HEK293 (cell line): ENCODE data around the gene FCHO2.

Experiments
- GLIS2 ChIP-seq: fragments of 450-650 bp; formaldehyde crosslinking; IDR thresholded peaks from 2 replicates; pipeline ENCODE4 v1.5.1; 2016; ENCODE audit warnings: missing biosample characterization, missing genetic modification characterization
- KLF1 ChIP-seq: fragments of 450-650 bp; formaldehyde crosslinking; IDR thresholded peaks from 2 replicates; pipeline ENCODE4 v1.5.1; 2016; ENCODE audit warnings: missing biosample characterization, missing genetic modification characterization
- KLF16 ChIP-seq: fragments of 450-650 bp; formaldehyde crosslinking; IDR thresholded peaks from 2 replicates; pipeline ENCODE4 v1.5.1; 2017; ENCODE audit warnings: missing biosample characterization, missing genetic modification characterization
- MZF1 ChIP-seq: fragments of 450-650 bp; formaldehyde crosslinking; IDR thresholded peaks from 2 replicates; pipeline ENCODE4 v1.5.1; 2017; ENCODE audit warnings: missing biosample characterization, missing genetic modification characterization, borderline replicate concordance
- OVOL3 ChIP-seq: fragments of 450-650 bp; formaldehyde crosslinking; IDR thresholded peaks from 2 replicates; pipeline ENCODE4 v1.5.1; 2016; ENCODE audit warnings: missing biosample characterization, missing genetic modification characterization
- ZNF138 ChIP-seq: fragments of 450-650 bp; formaldehyde crosslinking; IDR thresholded peaks from 2 replicates; pipeline ENCODE4 v1.5.1; 2016; ENCODE audit warnings: missing biosample characterization, missing genetic modification characterization, borderline replicate concordance
- ZNF155 ChIP-seq: fragments of 450-650 bp; formaldehyde crosslinking; IDR thresholded peaks from 2 replicates; pipeline ENCODE4 v1.5.1; 2016; ENCODE audit warnings: missing biosample characterization, missing genetic modification characterization
- ZNF274 ChIP-seq, 2 experiments: fragments of 200-500 bp in 1 of 2; fragments of 450-650 bp in 1 of 2; sonication (Bioruptor generic) in 1 of 2; formaldehyde crosslinking in 1 of 2; IDR thresholded peaks; 2 replicates each; pipeline versions ENCODE4 v1.5.1 to v1.6.1; 2014 to 2016; ENCODE audit warnings: borderline replicate concordance in 1 of 2, inconsistent platforms in 1 of 2, low read length in 1 of 2, missing biosample characterization in 1 of 2, missing genetic modification characterization in 1 of 2
- ZNF530 ChIP-seq: fragments of 450-650 bp; formaldehyde crosslinking; IDR thresholded peaks from 2 replicates; pipeline ENCODE4 v1.5.1; 2016; ENCODE audit warnings: low read depth, missing biosample characterization, missing genetic modification characterization
- ZNF664 ChIP-seq: fragments of 450-650 bp; formaldehyde crosslinking; IDR thresholded peaks from 2 replicates; pipeline ENCODE4 v1.5.1; 2016; ENCODE audit warnings: missing biosample characterization, missing genetic modification characterization
- TF ChIP-seq, protein P1 (sequence below): fragments of 450-650 bp; formaldehyde crosslinking; IDR thresholded peaks from 2 replicates; pipeline ENCODE4 v1.5.1; 2016; ENCODE audit warnings: missing biosample characterization, missing genetic modification characterization
- TF ChIP-seq, protein P2 (sequence below): fragments of 450-650 bp; formaldehyde crosslinking; IDR thresholded peaks from 2 replicates; pipeline ENCODE4 v1.5.1; 2017; ENCODE audit warnings: missing biosample characterization, missing genetic modification characterization
- TF ChIP-seq, protein P3 (sequence below): fragments of 450-650 bp; formaldehyde crosslinking; IDR thresholded peaks from 2 replicates; pipeline ENCODE4 v1.5.1; 2017; ENCODE audit warnings: missing biosample characterization, missing genetic modification characterization

GRCh38 chr5:73027816-73028215 is 72.0 kb downstream of the FCHO2 start:
- TF ChIP-seq MZF1 (tag by site-specific recombination) (no peak), KLF1 (tag by site-specific recombination) (no peak), ZNF155 (tag by site-specific recombination) (no peak), ZNF530 (tag by site-specific recombination) (no peak), ZNF138 (tag by site-specific recombination) (no peak), KLF16 (tag by site-specific recombination) (no peak), GLIS2 (tag by site-specific recombination) (no peak), OVOL3 (tag by site-specific recombination) (no peak), ZNF664 (tag by site-specific recombination) (no peak), ZNF274 (IDR thresholded peaks at IDR 0.05; ENCODE audit: low read length) (no peak), ZNF274 (tag by site-specific recombination; IDR thresholded peaks at IDR 0.05; ENCODE audit: borderline replicate concordance) (no peak)
- TF ChIP-seq, protein P1, sequence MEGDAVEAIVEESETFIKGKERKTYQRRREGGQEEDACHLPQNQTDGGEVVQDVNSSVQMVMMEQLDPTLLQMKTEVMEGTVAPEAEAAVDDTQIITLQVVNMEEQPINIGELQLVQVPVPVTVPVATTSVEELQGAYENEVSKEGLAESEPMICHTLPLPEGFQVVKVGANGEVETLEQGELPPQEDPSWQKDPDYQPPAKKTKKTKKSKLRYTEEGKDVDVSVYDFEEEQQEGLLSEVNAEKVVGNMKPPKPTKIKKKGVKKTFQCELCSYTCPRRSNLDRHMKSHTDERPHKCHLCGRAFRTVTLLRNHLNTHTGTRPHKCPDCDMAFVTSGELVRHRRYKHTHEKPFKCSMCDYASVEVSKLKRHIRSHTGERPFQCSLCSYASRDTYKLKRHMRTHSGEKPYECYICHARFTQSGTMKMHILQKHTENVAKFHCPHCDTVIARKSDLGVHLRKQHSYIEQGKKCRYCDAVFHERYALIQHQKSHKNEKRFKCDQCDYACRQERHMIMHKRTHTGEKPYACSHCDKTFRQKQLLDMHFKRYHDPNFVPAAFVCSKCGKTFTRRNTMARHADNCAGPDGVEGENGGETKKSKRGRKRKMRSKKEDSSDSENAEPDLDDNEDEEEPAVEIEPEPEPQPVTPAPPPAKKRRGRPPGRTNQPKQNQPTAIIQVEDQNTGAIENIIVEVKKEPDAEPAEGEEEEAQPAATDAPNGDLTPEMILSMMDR = no peak
- TF ChIP-seq, protein P2, sequence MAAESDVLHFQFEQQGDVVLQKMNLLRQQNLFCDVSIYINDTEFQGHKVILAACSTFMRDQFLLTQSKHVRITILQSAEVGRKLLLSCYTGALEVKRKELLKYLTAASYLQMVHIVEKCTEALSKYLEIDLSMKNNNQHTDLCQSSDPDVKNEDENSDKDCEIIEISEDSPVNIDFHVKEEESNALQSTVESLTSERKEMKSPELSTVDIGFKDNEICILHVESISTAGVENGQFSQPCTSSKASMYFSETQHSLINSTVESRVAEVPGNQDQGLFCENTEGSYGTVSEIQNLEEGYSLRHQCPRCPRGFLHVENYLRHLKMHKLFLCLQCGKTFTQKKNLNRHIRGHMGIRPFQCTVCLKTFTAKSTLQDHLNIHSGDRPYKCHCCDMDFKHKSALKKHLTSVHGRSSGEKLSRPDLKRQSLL (tag by site-specific recombination) = no peak
- TF ChIP-seq, protein P3, sequence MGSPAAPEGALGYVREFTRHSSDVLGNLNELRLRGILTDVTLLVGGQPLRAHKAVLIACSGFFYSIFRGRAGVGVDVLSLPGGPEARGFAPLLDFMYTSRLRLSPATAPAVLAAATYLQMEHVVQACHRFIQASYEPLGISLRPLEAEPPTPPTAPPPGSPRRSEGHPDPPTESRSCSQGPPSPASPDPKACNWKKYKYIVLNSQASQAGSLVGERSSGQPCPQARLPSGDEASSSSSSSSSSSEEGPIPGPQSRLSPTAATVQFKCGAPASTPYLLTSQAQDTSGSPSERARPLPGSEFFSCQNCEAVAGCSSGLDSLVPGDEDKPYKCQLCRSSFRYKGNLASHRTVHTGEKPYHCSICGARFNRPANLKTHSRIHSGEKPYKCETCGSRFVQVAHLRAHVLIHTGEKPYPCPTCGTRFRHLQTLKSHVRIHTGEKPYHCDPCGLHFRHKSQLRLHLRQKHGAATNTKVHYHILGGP (tag by site-specific recombination) = no peak
